ENCODE results near the gene DIPK1C.

Gene DIPK1C

DNA sequence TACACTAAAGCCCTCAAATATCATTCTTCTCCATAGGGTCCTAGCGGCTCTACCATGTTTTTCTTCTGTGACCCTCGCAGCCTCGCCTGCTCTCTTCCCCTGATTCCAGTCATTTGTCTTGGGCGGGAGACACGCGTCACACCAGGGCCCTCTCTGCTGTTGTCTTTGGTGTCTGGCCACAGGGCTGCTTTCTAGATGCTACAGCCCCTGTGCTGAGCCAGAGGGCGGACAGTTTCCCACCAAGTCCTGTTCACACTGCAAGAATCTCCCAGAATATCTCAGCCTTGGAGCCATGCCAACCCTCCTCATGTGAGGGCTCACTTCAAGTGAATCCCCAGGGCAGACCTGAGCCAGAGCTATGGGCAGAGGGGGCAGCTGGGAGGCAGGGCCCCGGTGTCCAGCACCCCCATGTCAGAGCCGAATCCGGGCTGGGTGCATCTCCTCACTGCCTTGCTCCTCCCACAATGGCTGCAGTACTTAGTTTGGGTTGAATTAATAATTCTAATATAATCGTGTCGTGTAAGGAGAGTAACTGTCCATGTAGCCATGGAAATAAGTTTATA is 42.1 kb downstream of the DIPK1C start:
- DNase-seq: no peak

GRCh38 chr18:74413836-74414235 is 43.3 kb downstream of the DIPK1C start:
- no peak for DNase-seq

GRCh38 chr18:74412116-74412880 is 44.8 kb downstream of the DIPK1C start:
- no peak for DNase-seq

- DNase-seq: no peak
Observed at GRCh38 chr18:74411475-74411874, 45.6 kb downstream of the DIPK1C start.

DNA sequence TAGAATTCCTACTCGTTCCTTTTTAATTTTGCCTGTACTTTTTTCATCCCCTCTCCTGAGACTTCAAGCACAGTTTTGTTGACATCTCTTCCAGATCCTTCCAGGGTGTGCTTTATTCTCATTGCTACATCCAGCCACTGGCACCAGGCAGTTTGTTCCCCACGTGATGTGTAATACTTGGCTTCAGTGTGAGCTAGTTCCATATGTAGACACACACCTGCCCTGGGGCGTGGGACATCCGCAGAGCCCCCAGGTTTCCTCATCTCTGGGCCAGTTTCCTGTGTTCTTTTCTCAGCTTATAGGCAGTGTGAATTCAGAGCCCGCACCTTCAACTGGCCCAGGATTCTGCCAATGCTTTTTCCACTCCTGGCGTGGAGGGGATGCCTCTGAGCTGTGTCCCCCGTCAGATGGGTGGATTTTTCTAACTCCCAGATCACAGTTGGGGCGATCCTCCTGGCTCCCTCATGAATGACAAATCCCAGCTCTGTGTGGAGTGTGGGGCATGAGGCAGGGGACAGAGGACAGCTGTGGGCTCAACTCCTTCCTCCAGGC is 46.6 kb downstream of the DIPK1C start:
- DNase-seq: no peak

- no peak for DNase-seq
Observed at GRCh38 chr18:74407888-74408287, 49.2 kb downstream of the DIPK1C start.

DNA sequence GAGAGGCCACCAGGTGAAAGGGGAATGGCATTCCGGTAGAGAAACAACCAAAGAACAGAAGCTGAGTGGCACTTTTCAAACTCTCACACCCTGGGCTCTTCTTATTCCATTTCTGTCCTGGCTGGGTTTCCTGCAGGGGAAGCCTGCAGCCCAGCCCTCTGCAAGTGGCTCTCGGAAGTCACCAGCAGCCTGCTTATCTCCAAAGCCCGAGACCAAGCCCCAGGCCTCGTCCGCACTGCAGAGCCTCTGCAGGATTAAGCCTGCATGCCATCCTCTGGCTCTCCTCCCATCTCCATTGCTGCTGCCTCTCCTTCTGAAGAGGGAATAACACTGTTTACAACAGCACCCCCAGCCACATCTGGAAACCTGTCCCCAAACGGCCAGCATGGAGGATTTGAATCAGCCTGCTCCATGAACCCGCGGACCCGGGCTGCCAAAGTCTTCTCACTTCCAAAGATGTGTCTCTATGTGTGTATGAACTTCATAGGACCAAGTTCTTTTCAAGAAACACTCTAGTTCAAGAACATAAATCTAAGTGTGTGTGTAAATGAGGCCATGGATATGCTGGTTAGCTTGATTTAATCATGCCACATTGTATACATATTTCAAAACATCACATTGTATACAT is 54.2 kb downstream of the DIPK1C start:
- no peak for DNase-seq

- no peak for DNase-seq
Observed at GRCh38 chr18:74400813-74401212, 56.3 kb downstream of the DIPK1C start.

DNA sequence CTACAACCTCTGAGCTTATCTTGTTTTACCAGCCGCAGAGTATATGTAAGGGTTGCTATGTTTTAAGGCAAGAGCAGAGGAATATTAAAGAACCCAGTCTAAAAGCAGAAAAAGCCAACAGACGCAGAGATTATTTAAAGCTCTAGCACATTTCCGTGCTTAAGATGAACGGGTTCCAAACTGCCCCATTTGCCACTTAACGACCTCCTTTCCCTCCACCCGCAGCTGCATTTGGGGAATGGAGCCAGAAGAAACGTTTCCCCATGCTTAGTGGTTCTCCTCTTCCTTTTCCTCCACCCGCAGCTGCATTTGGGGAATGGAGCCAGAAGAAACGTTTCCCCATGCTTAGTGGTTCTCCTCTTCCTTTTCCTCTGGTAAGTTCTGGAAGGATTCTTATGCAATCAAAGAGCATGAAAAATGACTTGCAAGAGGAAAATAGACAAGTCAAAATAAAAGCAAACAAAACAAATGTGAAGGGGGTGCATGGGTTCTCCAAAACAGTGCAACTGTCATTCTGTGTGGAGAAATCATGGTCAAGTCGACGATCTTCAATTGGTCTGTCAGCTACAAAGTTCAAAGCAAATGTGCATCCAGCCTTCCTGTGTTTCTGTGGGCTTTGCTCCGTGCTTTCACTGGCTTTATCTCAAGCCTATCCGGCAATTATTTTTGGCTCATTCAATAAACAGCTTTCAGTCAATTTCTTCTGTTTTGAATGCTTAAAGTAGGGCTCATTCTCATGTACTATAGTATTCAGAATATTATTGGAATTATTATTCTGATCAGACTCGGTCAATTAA is 57.8 kb downstream of the DIPK1C start:
- no peak for DNase-seq

DNA sequence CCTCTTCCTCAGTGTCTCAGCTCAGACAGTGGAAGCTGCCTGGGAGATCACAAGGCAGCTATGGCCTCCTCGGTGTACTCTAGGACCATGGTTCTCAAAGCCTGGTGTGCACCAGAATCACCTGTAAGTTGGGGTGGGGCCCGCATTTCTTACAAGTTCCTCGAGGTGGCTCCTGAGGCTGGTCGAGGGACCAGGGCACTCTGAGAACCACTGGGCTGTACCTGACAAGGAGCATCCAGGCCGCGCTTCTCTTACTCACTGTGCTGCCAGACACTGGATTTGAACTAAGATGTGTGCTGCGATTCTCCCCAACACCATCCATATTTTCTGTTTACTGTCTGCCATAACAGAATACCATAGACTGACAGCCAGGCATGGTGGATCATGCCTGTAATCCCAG is 59.5 kb downstream of the DIPK1C start:
- no peak for DNase-seq

GRCh38 chr18:74396171-74397169 is 60.6 kb downstream of the DIPK1C start:
- DNase-seq: no peak

DNA sequence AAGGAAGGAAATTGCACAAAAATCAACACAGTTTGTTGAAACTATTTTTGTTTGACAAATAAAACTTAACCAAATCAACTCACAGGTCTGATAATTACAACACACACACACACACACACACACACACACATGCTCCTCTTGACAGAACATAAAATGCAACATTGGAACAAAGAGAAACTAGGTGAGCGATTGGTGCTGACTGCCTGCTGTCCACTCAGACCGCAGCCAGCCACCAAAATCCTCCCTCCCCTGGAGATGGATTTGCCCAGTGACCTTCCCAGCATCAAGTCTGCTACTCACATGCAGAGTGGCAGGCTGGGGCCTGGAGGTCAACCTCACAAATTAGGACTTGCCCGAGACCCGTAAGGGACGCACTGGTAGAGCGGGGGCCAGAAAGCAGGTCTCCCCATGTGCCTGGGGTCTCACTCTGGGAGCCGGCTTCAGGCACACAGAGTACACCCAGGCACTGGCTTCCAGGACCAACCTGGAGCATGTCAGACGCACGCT is 61.4 kb downstream of the DIPK1C start:
- no peak for DNase-seq

DNA sequence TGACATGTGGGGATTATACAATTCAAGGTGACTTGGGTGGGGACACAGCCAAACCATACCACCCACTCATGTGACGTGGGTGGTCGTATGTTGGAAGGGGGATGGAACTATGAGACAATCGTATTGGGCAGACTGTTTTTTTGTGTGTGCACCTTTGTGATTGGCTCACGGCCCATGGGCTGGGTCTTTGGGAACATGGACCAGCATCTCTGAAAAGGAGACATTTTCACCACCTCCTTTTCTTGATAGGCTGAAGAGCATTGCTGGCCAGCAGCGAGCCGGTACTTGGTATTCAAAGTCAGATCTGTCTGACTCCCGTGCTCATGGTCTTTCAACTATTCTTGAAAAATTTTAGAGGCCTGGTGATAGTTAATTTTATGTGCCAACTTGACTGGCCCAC is 62.1 kb downstream of the DIPK1C start:
- no peak for DNase-seq

GRCh38 chr18:74392323-74392722 is 64.8 kb downstream of the DIPK1C start:
- no peak for DNase-seq

DNA sequence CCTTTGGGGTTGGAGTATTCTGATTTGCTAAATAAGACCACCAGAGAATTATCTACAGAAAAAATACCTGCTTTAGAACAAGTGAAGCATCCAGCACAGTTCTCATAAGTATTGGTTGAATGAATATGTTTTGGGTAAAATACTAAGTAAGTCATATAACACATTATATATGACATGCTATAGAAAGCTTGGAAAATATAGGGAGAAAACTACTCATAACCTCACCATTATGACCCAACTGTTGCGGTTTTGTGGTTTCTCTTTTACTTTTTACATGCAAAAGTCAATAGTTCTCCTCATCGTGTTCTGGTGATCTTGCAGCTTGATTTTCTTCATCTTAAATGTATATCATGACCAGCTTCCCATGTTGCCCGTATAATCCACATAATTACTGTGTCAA is 66.2 kb downstream of the DIPK1C start:
- DNase-seq: no peak

- no peak for DNase-seq
Observed at GRCh38 chr18:74389991-74390390, 67.1 kb downstream of the DIPK1C start.

DNA sequence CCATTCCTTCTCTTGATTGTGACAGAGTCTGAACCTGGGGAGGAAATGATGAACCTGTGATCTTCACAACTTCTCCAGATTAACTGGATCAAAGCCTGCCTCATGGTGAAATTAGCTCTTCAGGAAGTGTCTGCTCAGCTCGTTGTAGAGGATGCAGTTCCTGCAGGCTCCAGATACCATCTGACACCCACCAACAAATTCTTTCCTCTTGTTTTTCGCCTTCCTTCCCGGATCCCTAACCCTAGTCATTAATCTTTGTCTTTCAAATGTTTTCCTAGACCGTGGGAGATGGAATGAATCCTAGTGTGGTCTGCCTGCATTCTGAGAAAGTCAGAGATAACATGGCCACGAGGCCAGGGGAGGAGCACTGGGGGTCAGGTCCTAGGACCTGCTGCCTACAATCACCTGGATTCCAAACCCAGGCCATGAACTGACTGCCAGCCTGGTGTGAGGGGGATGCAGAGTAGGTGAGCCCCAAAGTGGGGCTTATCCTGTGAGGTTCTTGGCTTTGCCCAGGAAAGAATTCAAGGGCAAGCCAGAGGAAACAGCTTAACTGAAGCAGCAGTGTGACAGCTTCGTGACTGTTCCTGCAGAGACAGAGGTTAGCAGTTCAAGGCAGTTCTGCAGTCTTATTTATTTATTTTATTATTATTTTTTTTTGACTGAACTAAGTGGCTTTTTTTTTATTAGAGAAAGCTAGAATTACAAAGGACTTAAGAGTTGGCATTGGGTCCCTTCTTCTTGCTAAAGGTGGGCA is 67.8 kb downstream of the DIPK1C start:
- DNase-seq: no peak

DNA sequence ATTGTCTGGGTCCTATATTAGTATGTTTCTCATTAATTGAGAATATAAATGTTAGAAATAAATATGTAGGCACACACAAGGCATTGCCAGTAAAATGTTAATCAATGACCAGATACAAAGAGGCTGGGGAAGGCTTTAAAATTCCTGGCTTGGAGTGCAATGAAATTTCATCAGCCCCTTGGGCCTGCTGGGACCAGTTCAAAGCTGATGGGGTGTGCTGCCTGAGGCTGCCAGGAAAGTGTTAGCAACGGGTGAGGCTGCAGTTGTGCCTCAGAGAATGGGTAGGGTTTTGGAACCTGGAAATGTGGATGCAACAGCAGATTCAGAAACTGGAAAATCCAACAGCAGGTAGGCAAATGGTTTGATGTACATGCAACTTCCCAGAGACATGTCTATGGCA is 68.9 kb downstream of the DIPK1C start:
- DNase-seq: no peak

GRCh38 chr18:74387383-74387782 is 69.7 kb downstream of the DIPK1C start:
- DNase-seq: no peak
